PC-9 (cell line): Measurements from ENCODE around the gene STEEP1. TPM values are rescaled to one million over a fixed set of nuclear protein-coding genes. Genes with fewer than 3 reads are reported as not detected.
A peak's percentile ranks its signal among the peaks of the same experiment; 100 is the strongest.

Experiments
- BruUV-seq: library from RNA; stranded (reverse); fragments of 400-500 nt; replicated peaks from 2 replicates; lab custom pipeline; 2021; lab: Mats Ljungman, UMichigan
- CTCF ChIA-PET: fragments of 300-600 bp; sonication (Branson Sonifier 250); formaldehyde crosslinking; loops from one replicate; lab custom pipeline; 2022; ENCODE audit warnings: antibody characterized with exemption; lab: Charles Lee
- POLR2A ChIA-PET: fragments of 300-600 bp; sonication (Branson Sonifier 250); formaldehyde crosslinking; loops from one replicate; lab custom pipeline; 2022; ENCODE audit warnings: antibody characterized with exemption; ENCODE audit not compliant: unreplicated experiment; lab: Charles Lee
- DNase-seq, 2 experiments: peaks; one replicate each; pipeline versions ENCODE4 v3.0.0 to v3.0.0-alpha.2; 2015 to 2022; ENCODE audit warnings: mixed read lengths in 1 of 2
- H2AFZ ChIP-seq: fragments of 200-600 bp; sonication (generic); 2 replicates; pipeline ENCODE4 v1.8.1; 2017; ENCODE audit warnings: antibody characterized with exemption
- H3F3A ChIP-seq: fragments of 200-600 bp; sonication (generic); 2 replicates; pipeline ENCODE4 v1.8.1; 2017; ENCODE audit warnings: antibody characterized with exemption, mild to moderate bottlenecking, low read depth; ENCODE audit not compliant: insufficient read depth
- H3K27ac ChIP-seq: fragments of 200-600 bp; sonication (generic); 2 replicates; pipeline ENCODE4 v1.6.1; 2016; ENCODE audit warnings: mixed run types
- H3K27me3 ChIP-seq: fragments of 200-600 bp; sonication (generic); 2 replicates; pipeline ENCODE4 v1.6.1; 2016; ENCODE audit warnings: low read depth, mixed run types; ENCODE audit not compliant: insufficient read depth
- H3K36me3 ChIP-seq: fragments of 200-600 bp; sonication (generic); 2 replicates; pipeline ENCODE4 v1.6.1; 2016; ENCODE audit warnings: low read depth, mixed run types
- H3K4me1 ChIP-seq: fragments of 200-600 bp; sonication (generic); replicated peaks from 2 replicates; pipeline ENCODE4 v1.6.1; 2016; ENCODE audit warnings: mixed run types; ENCODE audit not compliant: insufficient read depth
- H3K4me2 ChIP-seq: fragments of 200-600 bp; sonication (generic); 2 replicates; pipeline ENCODE4 v1.6.1; 2017; ENCODE audit warnings: mixed run types
- H3K4me3 ChIP-seq: fragments of 200-600 bp; sonication (generic); 2 replicates; pipeline ENCODE4 v1.6.1; 2016; ENCODE audit warnings: mixed run types
- H3K79me2 ChIP-seq: fragments of 200-600 bp; sonication (generic); 2 replicates; pipeline ENCODE4 v1.6.1; 2017; ENCODE audit warnings: low read depth, mixed run types
- H3K9me2 ChIP-seq: fragments of 200-600 bp; sonication (generic); 2 replicates; pipeline ENCODE4 v1.8.1; 2017; ENCODE audit warnings: mild to moderate bottlenecking; ENCODE audit not compliant: insufficient read depth
- H3K9me3 ChIP-seq: fragments of 200-600 bp; sonication (generic); 2 replicates; pipeline ENCODE4 v1.8.1; 2016; ENCODE audit warnings: low read depth; ENCODE audit not compliant: insufficient read depth
- H4K20me1 ChIP-seq: fragments of 200-600 bp; sonication (generic); 2 replicates; pipeline ENCODE4 v1.8.1; 2017; ENCODE audit not compliant: insufficient read depth
- CTCF ChIP-seq: fragments of 200-600 bp; sonication (generic); conservative IDR thresholded peaks from 2 replicates; pipeline ENCODE4 v1.6.1; 2017; ENCODE audit warnings: mixed run types, antibody characterized with exemption, mild to moderate bottlenecking, moderate library complexity
- EZH2 ChIP-seq: fragments of 200-600 bp; sonication (generic); IDR thresholded peaks from 2 replicates; pipeline ENCODE4 v1.8.0; 2017; ENCODE audit warnings: antibody characterized with exemption, low read depth
- intact Hi-C: fragments of 100-400 bp; cut with micrococcal nuclease; formaldehyde crosslinking; loops from one replicate; pipeline ENCODE4 v1.10.0; 2022; ENCODE audit not compliant: unreplicated experiment
- total RNA-seq: library from RNA; stranded (reverse); gene quantifications from 2 replicates; pipeline ENCODE4 v1.2.3, GENCODE V29; 2021

The STEEP1 gene
- total RNA-seq, 1 experiment from 2014 or later = 56.5 TPM

GRCh38 chrX:119604766-119605463 lies 39.7 kb upstream of the STEEP1 start:
- Histone ChIP-seq H3K9me2 (no peaks in the 10 kb centered on the region), H3K36me3 (peaks cover 16% of the 10 kb centered on the region), H3K79me2 (peaks cover 63% of the 10 kb centered on the region), H3K9me3 (no peaks in the 10 kb centered on the region), H3K4me2 (peak overlapping the region; percentile 93), H4K20me1 (peaks cover 53% of the 10 kb centered on the region), H3K4me3 (peak overlapping the region; percentile 79), H3K4me1 (peaks cover 29% of the 10 kb centered on the region), H3F3A (peaks cover 14% of the 10 kb centered on the region; the same call in 1 of the 2 replicates), H2AFZ (0 out of 2 replicates have a peak overlapping the region, but pooled peaks have one; percentile 87), H3K27me3 (no peaks in the 10 kb centered on the region), H3K27ac (no peak overlapping the region)
- intact Hi-C loops = loop anchor here (5.0 to 10.0 kb wide), 4 partner anchors 90 to 282 kb away; partner anchors contain the start of genes NDUFA1, RNF113A, RPL39 and SEPTIN6
- ChIA-PET CTCF (interaction anchor here (0.6 to 1.0 kb wide), 3 partner anchors 26 to 219 kb away, joined by 3 to 8 read pairs (median 3); no protein-coding TSS in a partner anchor), POLR2A (no interaction called here)
- TF ChIP-seq CTCF = no peak
- TF ChIP-seq EZH2 = no peak
- no peak for DNase-seq
- TSS peak; percentile 64 for BruUV-seq

DNA sequence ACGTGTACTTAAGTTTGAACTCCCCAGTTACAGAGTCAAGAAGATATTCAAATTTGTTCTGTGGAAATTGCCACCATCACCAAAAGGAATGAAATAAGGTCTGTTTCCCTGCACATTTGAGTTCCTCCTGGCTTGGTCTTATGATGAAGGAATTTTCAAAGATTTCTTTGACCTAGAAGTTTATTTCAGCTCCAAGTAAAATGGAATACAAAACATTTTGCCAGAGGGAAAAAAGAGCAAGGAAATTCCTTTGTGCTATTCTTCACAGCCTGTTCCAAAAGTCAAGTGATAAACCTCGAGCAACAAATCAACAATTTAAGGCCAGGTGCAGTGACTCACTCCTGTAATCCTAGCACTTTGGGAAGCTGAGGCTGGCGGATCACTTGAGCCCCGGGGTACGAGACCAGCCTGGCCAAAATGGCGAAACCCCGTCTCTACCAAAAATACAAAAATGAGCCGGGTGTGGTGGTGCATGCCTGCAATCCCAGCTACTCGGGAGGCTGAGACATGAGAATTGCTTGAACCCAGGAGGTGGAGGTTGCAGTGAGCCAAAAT lies 37.6 kb upstream of the STEEP1 start:
- no peaks in the 10 kb centered on the region for H3K9me2 ChIP-seq
- intact Hi-C loops = loop anchor here (10.0 kb wide), 1 partner anchor 92 kb away; the partner anchor contains the start of gene SEPTIN6
- POLR2A ChIA-PET = interaction anchor here (0.6 to 0.7 kb wide), 3 partner anchors 8 to 219 kb away, joined by 5 to 9 read pairs (median 6); no protein-coding TSS in a partner anchor
- H3K79me2 ChIP-seq = peaks cover 83% of the 10 kb centered on the region
- 0 out of 2 replicates have a peak overlapping the region, but pooled peaks have one; percentile 17 for H3K27ac ChIP-seq
- BruUV-seq = no TSS peak
- H3K4me2 ChIP-seq = peak overlapping the region; percentile 93
- no peaks in the 10 kb centered on the region for H3K9me3 ChIP-seq
- peaks cover 14% of the 10 kb centered on the region; the same call in 1 of the 2 replicates for H3F3A ChIP-seq
- CTCF ChIA-PET = interaction anchor here (0.7 kb wide), 2 partner anchors 90 to 126 kb away, joined by 4 to 5 read pairs; no protein-coding TSS in a partner anchor
- TF ChIP-seq EZH2 = no peak
- TF ChIP-seq CTCF = no peak
- peaks cover 70% of the 10 kb centered on the region for H4K20me1 ChIP-seq
- no peaks in the 10 kb centered on the region for H3K27me3 ChIP-seq
- no peak overlapping the region for H2AFZ ChIP-seq
- no peak overlapping the region for H3K4me3 ChIP-seq
- H3K4me1 ChIP-seq = peaks cover 29% of the 10 kb centered on the region
- peak in 1 of 2 experiments; percentile 51 for DNase-seq
- peaks cover 16% of the 10 kb centered on the region for H3K36me3 ChIP-seq

GRCh38 chrX:119589810-119590209 lies 24.6 kb upstream of the STEEP1 start:
- no peaks in the 10 kb centered on the region for H3K9me3 ChIP-seq
- H3K79me2 ChIP-seq = peaks cover 28% of the 10 kb centered on the region
- H4K20me1 ChIP-seq = peaks cover 6% of the 10 kb centered on the region
- intact Hi-C loops = no loop called here
- BruUV-seq = TSS peak; percentile 18
- H3K36me3 ChIP-seq = peaks cover 59% of the 10 kb centered on the region
- H3K4me1 ChIP-seq = no peaks in the 10 kb centered on the region
- H3K4me3 ChIP-seq = no peak overlapping the region
- H3F3A ChIP-seq = peaks cover 35% of the 10 kb centered on the region; the same call in 1 of the 2 replicates
- ChIA-PET POLR2A (no interaction called here), CTCF (no interaction called here)
- no peaks in the 10 kb centered on the region for H3K9me2 ChIP-seq
- TF ChIP-seq EZH2 = no peak
- no peak for TF ChIP-seq CTCF
- no peak for DNase-seq
- H3K4me2 ChIP-seq = no peak overlapping the region
- H2AFZ ChIP-seq = no peak overlapping the region
- no peaks in the 10 kb centered on the region for H3K27me3 ChIP-seq
- no peak overlapping the region for H3K27ac ChIP-seq
